Gastrocnemius medialis (tissue), 4 donors: Measurements from ENCODE around the gene GPHN. TPM values are rescaled to one million over a fixed set of nuclear protein-coding genes. Genes with fewer than 3 reads are reported as not detected.

Source experiments
- ATAC-seq, 2 donors: fragments of 150-250 bp; one replicate each; pipeline ENCODE4 v1.9.1; 2016
- DNase-seq, 2 donors: peaks; one replicate each; pipeline ENCODE4 v3.0.0-alpha.2; 2019
- H3K27ac ChIP-seq, 4 donors: fragments of 200-600 bp; sonication (generic); 1 replicate in 1 of 4; 2 replicates in 3 of 4; pipeline ENCODE4 v1.5.1; 2016 to 2018; ENCODE audit warnings: mild to moderate bottlenecking in 2 of 4, moderate library complexity in 1 of 4
- H3K27me3 ChIP-seq, 3 donors: fragments of 200-600 bp; sonication (generic) in 2 of 3; 1 replicate in 1 of 3; 2 replicates in 2 of 3; pipeline versions ENCODE4 v1.5.1 to v1.6.0; 2016 to 2019; ENCODE audit warnings: mild to moderate bottlenecking in 1 of 3, moderate library complexity in 1 of 3
- H3K36me3 ChIP-seq, 2 donors: fragments of 200-600 bp; sonication (generic) in 1 of 2; one replicate each; pipeline ENCODE4 v1.5.1; 2017 to 2018
- H3K4me1 ChIP-seq, 2 donors: fragments of 200-600 bp; sonication (generic) in 1 of 2; one replicate each; pipeline ENCODE4 v1.5.1; 2016 to 2017; ENCODE audit warnings: mild to moderate bottlenecking in 2 of 2
- H3K4me3 ChIP-seq, 4 donors: fragments of 200-600 bp; sonication (generic) in 3 of 4; 1 replicate in 1 of 4; 2 replicates in 3 of 4; pipeline ENCODE4 v1.5.1; 2016 to 2019; ENCODE audit warnings: mild to moderate bottlenecking in 2 of 4
- H3K9me3 ChIP-seq, 3 donors: fragments of 200-600 bp; sonication (generic) in 2 of 3; 1 replicate in 1 of 3; 2 replicates in 2 of 3; pipeline ENCODE4 v1.5.1; 2016 to 2019
- POLR2A ChIP-seq, 2 donors: fragments of 450-650 bp; IDR thresholded peaks; one replicate each; pipeline ENCODE4 v1.6.1; 2017; ENCODE audit warnings: antibody characterized with exemption in 2 of 2, mild to moderate bottlenecking in 2 of 2, moderate library complexity in 2 of 2
- in situ Hi-C, 4 donors: fragments of 200-750 bp; cut with MboI; loops; one replicate each; pipeline versions ENCODE4 v1.15.0 to v1.8.0; 2017; ENCODE audit warnings: low sequenced_read_pairs in 4 of 4
- intact Hi-C: fragments of 100-400 bp; cut with DNase I; formaldehyde crosslinking; loops from one replicate; pipeline ENCODE4 v1.15.1; 2023; ENCODE audit warnings: low total_unique reads
- total RNA-seq, 4 donors: library from RNA; depleted of rRNA; stranded (reverse); fragments of >200 nt; gene quantifications; one replicate each; pipeline versions ENCODE4 v1.1.0 to v1.2.3, GENCODE V29; 2016
- TF ChIP-seq, protein P1 (sequence below), 5 experiments: fragments of 450-650 bp in 3 of 5; fragments of 200-600 bp in 2 of 5; sonication (generic) in 2 of 5; IDR thresholded peaks in 4 of 5; conservative IDR thresholded peaks in 1 of 5; 1 replicate in 4 of 5; 2 replicates in 1 of 5; pipeline ENCODE4 v1.5.1; 2016 to 2019; ENCODE audit warnings: antibody characterized with exemption in 5 of 5, mild to moderate bottlenecking in 3 of 5, moderate library complexity in 3 of 5

Gene GPHN
- total RNA-seq, 4 donors from 2014 or later, result 10.3 to 33.3 (median 23.5) TPM

GRCh38 chr14:66652525-66653106 is 144.7 kb downstream of the GPHN start:
- Histone ChIP-seq H3K27ac (no peak overlapping the region), H3K27me3 (no peaks in the 10 kb centered on the region), H3K4me1 (peaks cover 14 to 21% of the 10 kb centered on the region in 2 donors), H3K9me3 (peaks cover 0 to 7% (median 3%) of the 10 kb centered on the region in 3 donors), H3K36me3 (no peaks in the 10 kb centered on the region), H3K4me3 (no peak overlapping the region)
- in situ Hi-C loops, result no loop called here
- TF ChIP-seq POLR2A (IDR thresholded peaks at IDR 0.05), result no peak
- TF ChIP-seq, protein P1, sequence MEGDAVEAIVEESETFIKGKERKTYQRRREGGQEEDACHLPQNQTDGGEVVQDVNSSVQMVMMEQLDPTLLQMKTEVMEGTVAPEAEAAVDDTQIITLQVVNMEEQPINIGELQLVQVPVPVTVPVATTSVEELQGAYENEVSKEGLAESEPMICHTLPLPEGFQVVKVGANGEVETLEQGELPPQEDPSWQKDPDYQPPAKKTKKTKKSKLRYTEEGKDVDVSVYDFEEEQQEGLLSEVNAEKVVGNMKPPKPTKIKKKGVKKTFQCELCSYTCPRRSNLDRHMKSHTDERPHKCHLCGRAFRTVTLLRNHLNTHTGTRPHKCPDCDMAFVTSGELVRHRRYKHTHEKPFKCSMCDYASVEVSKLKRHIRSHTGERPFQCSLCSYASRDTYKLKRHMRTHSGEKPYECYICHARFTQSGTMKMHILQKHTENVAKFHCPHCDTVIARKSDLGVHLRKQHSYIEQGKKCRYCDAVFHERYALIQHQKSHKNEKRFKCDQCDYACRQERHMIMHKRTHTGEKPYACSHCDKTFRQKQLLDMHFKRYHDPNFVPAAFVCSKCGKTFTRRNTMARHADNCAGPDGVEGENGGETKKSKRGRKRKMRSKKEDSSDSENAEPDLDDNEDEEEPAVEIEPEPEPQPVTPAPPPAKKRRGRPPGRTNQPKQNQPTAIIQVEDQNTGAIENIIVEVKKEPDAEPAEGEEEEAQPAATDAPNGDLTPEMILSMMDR (IDR thresholded peaks at IDR 0.05 in 4 of 5, conservative IDR thresholded peaks at IDR 0.05 in 1 of 5), result no peak
- ATAC-seq (no peak), DNase-seq (no peak)
- intact Hi-C loops, result no loop called here

DNA sequence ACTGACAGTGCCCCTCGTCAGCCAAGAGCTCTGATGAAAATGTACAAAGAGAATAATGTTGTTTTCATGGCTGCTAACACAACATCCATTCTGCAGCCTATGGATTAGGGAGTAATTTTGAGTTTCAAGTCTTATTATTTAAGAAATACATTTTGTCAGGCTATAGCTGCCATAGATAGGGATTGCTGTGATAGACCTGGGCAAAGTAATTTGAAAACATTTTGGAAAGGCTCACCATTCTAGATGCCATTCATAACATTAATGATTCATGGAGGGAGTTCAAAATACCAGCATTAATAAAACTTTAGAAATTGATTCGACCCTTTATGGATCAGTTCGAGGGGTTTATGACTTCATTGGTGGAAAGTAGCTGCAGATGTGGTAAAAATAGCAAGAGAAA is 149.8 kb downstream of the GPHN start:
- DNase-seq, result no peak
- peaks cover 0 to 11% (median 3%) of the 10 kb centered on the region in 3 donors for H3K9me3 ChIP-seq
- no peaks in the 10 kb centered on the region for H3K36me3 ChIP-seq
- no peaks in the 10 kb centered on the region for H3K27me3 ChIP-seq
- in situ Hi-C loops, result no loop called here
- H3K4me3 ChIP-seq, result no peak overlapping the region
- H3K27ac ChIP-seq, result no peak overlapping the region
- intact Hi-C loops, result no loop called here
- TF ChIP-seq POLR2A (IDR thresholded peaks at IDR 0.05), result no peak
- TF ChIP-seq, protein P1 (IDR thresholded peaks at IDR 0.05 in 4 of 5, conservative IDR thresholded peaks at IDR 0.05 in 1 of 5), result no peak
- H3K4me1 ChIP-seq, result peaks cover 0 to 2% of the 10 kb centered on the region in 2 donors
- ATAC-seq, result no peak

DNA sequence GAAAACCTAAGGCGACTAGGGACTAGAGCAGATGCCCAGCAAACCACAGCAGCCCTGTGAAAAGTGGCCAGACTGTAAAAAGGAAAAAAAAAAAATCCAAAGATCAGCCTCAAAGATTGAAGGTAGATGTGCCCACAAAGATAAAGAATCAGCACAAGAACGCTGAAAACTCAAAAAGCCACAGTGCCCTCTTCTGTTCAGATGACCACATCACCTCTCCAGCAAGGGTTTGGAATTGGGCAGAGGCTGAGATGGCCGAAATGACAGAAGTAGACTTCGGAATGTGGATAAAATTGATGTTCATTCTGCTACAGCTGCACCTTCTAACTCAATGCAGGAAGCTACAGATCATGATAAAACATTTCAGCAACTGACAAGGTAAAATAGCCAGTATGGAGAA is 154.4 kb downstream of the GPHN start:
- ATAC-seq (no peak), DNase-seq (no peak)
- no peaks in the 10 kb centered on the region for H3K36me3 ChIP-seq
- no peaks in the 10 kb centered on the region for H3K4me1 ChIP-seq
- no peak overlapping the region for H3K27ac ChIP-seq
- H3K27me3 ChIP-seq, result no peaks in the 10 kb centered on the region
- no peak for TF ChIP-seq POLR2A (IDR thresholded peaks at IDR 0.05)
- TF ChIP-seq, protein P1 (IDR thresholded peaks at IDR 0.05 in 4 of 5, conservative IDR thresholded peaks at IDR 0.05 in 1 of 5), result peak in 3 of 5 experiments; percentile 13 to 34 (median 17)
- in situ Hi-C loops (no loop called here), intact Hi-C loops (loop anchor here (2.0 kb wide), 1 partner anchor 38 kb away; no protein-coding TSS in a partner anchor)
- no peak overlapping the region for H3K4me3 ChIP-seq
- peaks cover 0 to 7% (median 2%) of the 10 kb centered on the region in 3 donors for H3K9me3 ChIP-seq

GRCh38 chr14:66677780-66678179 is 169.8 kb downstream of the GPHN start:
- DNase-seq, result no peak
- in situ Hi-C loops, result no loop called here
- Histone ChIP-seq H3K36me3 (no peaks in the 10 kb centered on the region), H3K9me3 (peaks cover 0 to 6% (median 0%) of the 10 kb centered on the region in 3 donors), H3K27me3 (no peaks in the 10 kb centered on the region), H3K27ac (no peak overlapping the region), H3K4me3 (no peak overlapping the region), H3K4me1 (no peaks in the 10 kb centered on the region)
- TF ChIP-seq, protein P1 (IDR thresholded peaks at IDR 0.05 in 4 of 5, conservative IDR thresholded peaks at IDR 0.05 in 1 of 5), result no peak
- no peak for TF ChIP-seq POLR2A (IDR thresholded peaks at IDR 0.05)
- intact Hi-C loops, result no loop called here
- ATAC-seq, result no peak

GRCh38 chr14:66680216-66680615 is 172.3 kb downstream of the GPHN start:
- Histone ChIP-seq H3K4me1 (no peaks in the 10 kb centered on the region), H3K27ac (no peak overlapping the region), H3K36me3 (no peaks in the 10 kb centered on the region), H3K4me3 (no peak overlapping the region), H3K27me3 (no peaks in the 10 kb centered on the region), H3K9me3 (peaks cover 0 to 6% (median 0%) of the 10 kb centered on the region in 3 donors)
- intact Hi-C loops (no loop called here), in situ Hi-C loops (no loop called here)
- TF ChIP-seq, protein P1 (IDR thresholded peaks at IDR 0.05 in 4 of 5, conservative IDR thresholded peaks at IDR 0.05 in 1 of 5), result no peak
- TF ChIP-seq POLR2A (IDR thresholded peaks at IDR 0.05), result no peak
- ATAC-seq, result no peak
- no peak for DNase-seq
